DND-41 (cell line): ENCODE results near the gene HDAC7.

Experiments used
- EZH2 ChIP-seq: IDR thresholded peaks from 3 replicates; pipeline ENCODE4 v1.6.1; 2012; ENCODE audit warnings: borderline replicate concordance, low read depth, mild to moderate bottlenecking, moderate library complexity, low read length, inconsistent platforms; ENCODE audit not compliant: severe bottlenecking
- TF ChIP-seq, protein P1 (sequence below): IDR thresholded peaks from 2 replicates; pipeline ENCODE4 v1.5.1; 2012; ENCODE audit warnings: borderline replicate concordance, low read length, moderate library complexity, mild to moderate bottlenecking; ENCODE audit not compliant: poor library complexity, severe bottlenecking; ENCODE audit errors: extremely low read depth

DNA sequence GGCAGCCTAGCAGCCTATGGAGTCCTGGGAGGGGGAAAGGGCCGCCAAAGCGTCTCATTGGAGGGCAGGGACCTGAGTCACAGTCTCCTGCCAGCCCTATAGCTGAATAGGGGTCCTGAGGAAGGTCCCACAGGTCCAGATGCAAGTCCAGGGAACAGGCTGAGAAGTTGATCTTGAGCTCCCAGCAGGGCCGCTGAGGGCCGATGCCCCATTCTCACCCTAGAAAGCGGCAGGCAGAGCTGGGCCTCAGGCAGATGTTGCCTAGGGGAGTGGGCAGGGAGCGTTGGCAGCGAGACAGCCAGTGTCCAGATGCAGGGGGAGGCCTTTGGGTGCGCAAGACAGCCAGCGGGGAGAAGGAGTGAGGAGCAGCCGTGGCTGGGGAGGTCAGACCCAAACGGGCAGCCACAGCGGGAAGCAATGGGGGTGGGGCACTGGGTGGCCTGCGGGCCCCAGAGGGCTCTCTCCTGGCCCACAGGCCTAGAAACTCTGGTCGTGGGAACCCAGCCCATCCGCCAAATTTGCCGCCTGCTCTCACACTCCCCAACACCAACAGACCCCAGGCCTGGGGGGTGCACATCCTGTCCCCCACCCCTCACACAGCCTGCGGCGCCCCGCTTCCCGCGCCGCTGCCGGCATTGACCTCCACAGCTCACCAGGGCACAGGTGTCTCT is 1.1 kb downstream of the HDAC7 start:
- TF ChIP-seq, protein P1, sequence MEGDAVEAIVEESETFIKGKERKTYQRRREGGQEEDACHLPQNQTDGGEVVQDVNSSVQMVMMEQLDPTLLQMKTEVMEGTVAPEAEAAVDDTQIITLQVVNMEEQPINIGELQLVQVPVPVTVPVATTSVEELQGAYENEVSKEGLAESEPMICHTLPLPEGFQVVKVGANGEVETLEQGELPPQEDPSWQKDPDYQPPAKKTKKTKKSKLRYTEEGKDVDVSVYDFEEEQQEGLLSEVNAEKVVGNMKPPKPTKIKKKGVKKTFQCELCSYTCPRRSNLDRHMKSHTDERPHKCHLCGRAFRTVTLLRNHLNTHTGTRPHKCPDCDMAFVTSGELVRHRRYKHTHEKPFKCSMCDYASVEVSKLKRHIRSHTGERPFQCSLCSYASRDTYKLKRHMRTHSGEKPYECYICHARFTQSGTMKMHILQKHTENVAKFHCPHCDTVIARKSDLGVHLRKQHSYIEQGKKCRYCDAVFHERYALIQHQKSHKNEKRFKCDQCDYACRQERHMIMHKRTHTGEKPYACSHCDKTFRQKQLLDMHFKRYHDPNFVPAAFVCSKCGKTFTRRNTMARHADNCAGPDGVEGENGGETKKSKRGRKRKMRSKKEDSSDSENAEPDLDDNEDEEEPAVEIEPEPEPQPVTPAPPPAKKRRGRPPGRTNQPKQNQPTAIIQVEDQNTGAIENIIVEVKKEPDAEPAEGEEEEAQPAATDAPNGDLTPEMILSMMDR = no peak
- TF ChIP-seq EZH2 = no peak
